Mucosa of stomach (tissue), 1 donor: ENCODE data around the gene PI4KA.

ENCODE experiments used
- H3K27me3 ChIP-seq: one replicate; pipeline ENCODE4 v1.7.0; 2013; ENCODE audit warnings: mild to moderate bottlenecking, low read length; ENCODE audit not compliant: control insufficient read depth, insufficient read depth
- H3K36me3 ChIP-seq: one replicate; pipeline ENCODE4 v1.7.0; 2013; ENCODE audit warnings: low read length; ENCODE audit not compliant: control insufficient read depth, insufficient read depth
- H3K4me1 ChIP-seq: one replicate; pipeline ENCODE4 v1.7.0; 2013; ENCODE audit warnings: mild to moderate bottlenecking, low read length; ENCODE audit not compliant: control insufficient read depth, insufficient read depth
- H3K4me3 ChIP-seq: one replicate; pipeline ENCODE4 v1.7.0; 2013; ENCODE audit warnings: low read length
- H3K9ac ChIP-seq: one replicate; pipeline ENCODE4 v1.7.0; 2013; ENCODE audit warnings: mild to moderate bottlenecking, low read length, moderate library complexity
- H3K9me3 ChIP-seq: one replicate; pipeline ENCODE4 v1.7.0; 2013; ENCODE audit warnings: mild to moderate bottlenecking, low read length, moderate library complexity; ENCODE audit not compliant: control insufficient read depth
- donor health status: Pancreatic carcinoma.

Gene PI4KA

DNA sequence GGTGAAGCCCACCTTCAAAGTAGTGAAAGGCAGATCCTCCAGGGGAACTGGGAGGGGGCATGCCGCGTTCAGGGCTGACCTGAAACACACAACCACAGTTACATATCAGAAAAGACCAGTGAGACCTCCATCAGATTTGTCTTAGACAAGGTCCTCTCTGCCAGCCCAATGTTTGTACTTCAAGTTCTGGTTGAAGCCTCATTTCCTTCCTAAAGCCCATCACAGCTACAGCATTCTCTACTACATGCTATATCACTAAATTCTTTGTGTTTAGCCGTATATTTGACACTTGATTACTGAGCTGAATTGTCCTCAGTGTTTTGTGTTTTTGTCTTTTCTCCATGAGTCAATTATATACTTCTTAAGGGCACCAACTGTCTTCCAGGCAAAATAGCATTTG lies 40.1 kb downstream of the PI4KA start:
- Histone ChIP-seq H3K36me3 (no peaks in the 10 kb centered on the region), H3K9ac (no peak overlapping the region), H3K4me1 (no peaks in the 10 kb centered on the region), H3K27me3 (no peaks in the 10 kb centered on the region), H3K4me3 (no peak overlapping the region), H3K9me3 (no peaks in the 10 kb centered on the region)

DNA sequence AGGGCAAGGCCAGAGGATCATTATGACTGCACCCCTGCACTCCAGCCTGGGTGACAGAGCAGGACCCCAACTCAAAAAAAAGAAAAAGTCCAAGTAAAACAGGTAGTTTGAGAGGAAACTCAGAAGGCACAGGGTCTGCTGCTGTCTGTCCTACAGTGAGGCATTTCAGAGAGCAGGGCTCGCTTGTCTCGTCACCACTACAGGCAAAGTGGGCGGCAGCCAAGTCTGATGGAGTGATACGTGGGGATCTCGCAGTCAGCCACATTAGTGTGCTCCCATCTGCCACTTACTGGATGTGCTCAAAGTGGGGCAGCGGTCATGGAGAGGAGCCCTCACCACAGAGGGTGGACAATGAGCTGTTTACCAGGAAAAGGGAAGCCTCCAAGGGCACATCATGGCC lies 42.1 kb downstream of the PI4KA start:
- Histone ChIP-seq H3K9ac (no peak overlapping the region), H3K36me3 (no peaks in the 10 kb centered on the region), H3K4me3 (no peak overlapping the region), H3K27me3 (no peaks in the 10 kb centered on the region), H3K9me3 (no peaks in the 10 kb centered on the region), H3K4me1 (no peaks in the 10 kb centered on the region)

DNA sequence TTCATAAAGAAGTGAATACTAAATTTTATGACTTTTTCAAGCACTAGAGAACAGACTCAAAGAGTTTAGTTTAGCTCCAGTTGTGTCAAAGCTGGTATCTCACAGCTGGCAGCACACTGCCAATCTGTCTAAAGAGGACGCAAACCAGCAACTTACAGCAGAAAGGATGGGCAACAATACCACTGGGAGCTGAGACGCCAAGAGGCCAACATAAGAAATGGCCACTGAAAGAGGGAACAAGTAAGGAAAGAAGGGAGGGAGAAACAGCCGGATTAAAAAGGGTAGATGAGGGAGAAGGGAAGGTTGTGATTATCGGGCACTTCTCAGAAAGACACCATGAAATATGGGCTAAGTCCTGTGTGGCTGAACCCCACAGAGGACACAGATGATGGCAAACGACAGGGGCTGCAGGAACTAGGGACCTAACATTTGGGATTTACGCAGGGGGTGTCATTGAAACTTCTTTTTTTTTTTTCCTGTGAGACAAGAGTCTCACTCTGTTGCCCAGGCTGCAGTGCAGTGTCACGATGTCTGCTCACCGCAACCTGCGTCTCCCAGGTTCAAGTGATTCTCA lies 43.0 kb downstream of the PI4KA start:
- H3K9me3 ChIP-seq = no peaks in the 10 kb centered on the region
- H3K4me3 ChIP-seq = no peak overlapping the region
- H3K36me3 ChIP-seq = no peaks in the 10 kb centered on the region
- no peaks in the 10 kb centered on the region for H3K27me3 ChIP-seq
- H3K9ac ChIP-seq = no peak overlapping the region
- H3K4me1 ChIP-seq = no peaks in the 10 kb centered on the region

DNA sequence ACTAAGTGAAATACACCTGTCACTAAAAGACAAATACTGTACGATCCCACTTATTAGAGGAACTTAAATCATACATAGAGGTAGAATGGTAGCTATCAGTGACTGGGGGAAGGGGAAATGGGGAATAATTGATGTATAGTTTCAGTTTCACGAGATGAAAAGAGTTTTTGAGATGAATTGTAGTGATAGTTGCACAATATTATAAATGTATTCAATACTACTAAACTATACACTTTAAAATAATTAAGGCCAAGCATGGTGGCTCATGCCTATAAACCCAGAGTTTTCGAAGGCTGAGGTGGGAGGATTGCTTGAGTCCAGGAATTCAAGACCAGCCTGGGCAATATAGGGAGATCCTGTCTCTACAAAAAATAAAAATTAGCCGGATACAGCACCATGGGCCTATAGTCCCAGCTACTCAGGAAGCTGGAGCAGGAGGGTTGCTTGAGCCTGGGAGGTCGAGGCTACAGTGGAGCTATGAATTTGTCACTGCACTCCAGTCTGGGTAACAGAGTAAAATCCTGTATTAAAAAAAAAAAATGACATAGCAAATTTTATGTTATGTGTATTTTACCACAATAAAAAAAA lies 44.3 kb downstream of the PI4KA start:
- Histone ChIP-seq H3K4me3 (no peak overlapping the region), H3K4me1 (no peaks in the 10 kb centered on the region), H3K27me3 (no peaks in the 10 kb centered on the region), H3K9ac (no peak overlapping the region), H3K36me3 (no peaks in the 10 kb centered on the region), H3K9me3 (no peaks in the 10 kb centered on the region)

GRCh38 chr22:20813056-20813455 lies 45.6 kb downstream of the PI4KA start:
- no peaks in the 10 kb centered on the region for H3K9me3 ChIP-seq
- H3K4me1 ChIP-seq = no peaks in the 10 kb centered on the region
- H3K9ac ChIP-seq = no peak overlapping the region
- no peaks in the 10 kb centered on the region for H3K27me3 ChIP-seq
- no peaks in the 10 kb centered on the region for H3K36me3 ChIP-seq
- H3K4me3 ChIP-seq = no peak overlapping the region

- H3K9me3 ChIP-seq = no peaks in the 10 kb centered on the region
- H3K27me3 ChIP-seq = no peaks in the 10 kb centered on the region
- no peak overlapping the region for H3K9ac ChIP-seq
- H3K4me1 ChIP-seq = no peaks in the 10 kb centered on the region
- H3K36me3 ChIP-seq = no peaks in the 10 kb centered on the region
- H3K4me3 ChIP-seq = no peak overlapping the region
Measured at GRCh38 chr22:20811971-20812660, 46.5 kb downstream of the PI4KA start.

- H3K9me3 ChIP-seq = no peaks in the 10 kb centered on the region
- no peaks in the 10 kb centered on the region for H3K27me3 ChIP-seq
- no peak overlapping the region for H3K9ac ChIP-seq
- no peaks in the 10 kb centered on the region for H3K36me3 ChIP-seq
- H3K4me1 ChIP-seq = no peaks in the 10 kb centered on the region
- no peak overlapping the region for H3K4me3 ChIP-seq
Measured at GRCh38 chr22:20811171-20811570, 47.4 kb downstream of the PI4KA start.

DNA sequence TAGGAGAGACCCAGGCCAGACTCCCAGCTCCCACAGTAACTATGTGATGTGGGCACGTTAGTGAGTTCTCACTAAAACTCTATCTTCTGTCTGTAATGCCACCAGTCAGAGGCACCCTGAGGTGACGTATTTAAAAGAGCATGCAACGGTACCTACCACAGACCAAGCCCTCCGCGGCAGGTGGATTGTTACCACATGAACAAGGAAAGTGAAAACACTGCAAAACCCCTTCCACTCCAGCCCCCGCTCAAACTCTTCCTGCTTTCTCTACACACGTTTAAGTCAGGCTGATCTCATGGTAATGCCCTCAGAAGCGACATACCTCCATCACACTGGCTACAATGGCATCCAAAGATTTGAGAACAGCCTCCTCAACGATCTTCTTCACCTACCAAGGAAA lies 48.0 kb downstream of the PI4KA start:
- Histone ChIP-seq H3K36me3 (no peaks in the 10 kb centered on the region), H3K27me3 (no peaks in the 10 kb centered on the region), H3K9me3 (no peaks in the 10 kb centered on the region), H3K9ac (no peak overlapping the region), H3K4me1 (no peaks in the 10 kb centered on the region), H3K4me3 (no peak overlapping the region)

DNA sequence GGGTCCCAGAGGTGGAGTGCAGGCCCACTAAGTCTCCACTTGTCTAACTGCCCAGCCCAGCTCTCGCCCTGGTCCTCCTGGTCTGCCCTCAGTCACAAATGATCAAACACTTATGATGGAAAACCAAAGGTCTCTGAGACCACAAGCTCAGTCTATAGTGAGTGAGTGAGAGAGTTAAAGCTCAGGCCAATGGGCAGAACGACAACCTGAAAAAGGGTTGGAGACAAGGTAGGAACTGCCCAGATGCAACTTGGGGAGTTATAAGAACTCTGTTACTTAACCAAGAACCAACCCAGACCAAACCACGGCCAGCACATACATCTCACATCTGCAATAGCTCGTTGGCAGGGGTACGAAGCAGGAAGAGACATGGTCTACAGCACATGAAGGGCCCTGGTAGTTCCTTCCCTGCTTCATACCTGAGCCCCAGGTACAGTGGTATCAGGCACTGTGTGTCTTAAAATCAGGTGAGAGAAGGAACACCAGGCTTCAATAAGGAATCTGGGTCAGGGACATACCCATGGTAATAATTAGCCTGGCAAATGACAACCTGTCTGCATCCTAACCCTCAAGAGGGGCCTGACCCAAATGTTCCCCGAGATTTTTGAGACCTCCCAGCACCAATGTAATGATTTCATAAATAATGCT lies 48.9 kb downstream of the PI4KA start:
- peaks cover 2% of the 10 kb centered on the region for H3K36me3 ChIP-seq
- no peak overlapping the region for H3K9ac ChIP-seq
- no peak overlapping the region for H3K4me3 ChIP-seq
- no peaks in the 10 kb centered on the region for H3K4me1 ChIP-seq
- no peaks in the 10 kb centered on the region for H3K9me3 ChIP-seq
- no peaks in the 10 kb centered on the region for H3K27me3 ChIP-seq

DNA sequence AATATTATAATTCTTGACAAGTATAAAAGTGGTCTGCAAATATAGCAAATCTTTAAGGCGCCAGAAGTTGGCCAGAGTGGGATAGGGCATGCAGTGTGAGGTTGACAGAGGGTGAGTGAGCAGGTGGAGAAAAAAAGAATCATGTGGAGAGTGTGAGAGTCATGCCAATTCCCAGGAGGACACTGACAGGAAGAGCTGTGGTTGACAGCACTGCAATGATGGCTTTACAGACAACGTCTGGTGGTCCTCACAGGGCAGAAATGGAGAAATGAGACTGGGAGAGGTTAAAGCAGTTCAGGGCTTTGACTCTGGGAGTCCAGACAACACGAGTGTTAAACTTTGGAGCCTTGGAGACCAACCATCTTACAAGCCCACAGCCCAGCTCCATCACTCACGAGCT lies 49.8 kb downstream of the PI4KA start:
- no peaks in the 10 kb centered on the region for H3K9me3 ChIP-seq
- no peak overlapping the region for H3K4me3 ChIP-seq
- no peak overlapping the region for H3K9ac ChIP-seq
- no peaks in the 10 kb centered on the region for H3K4me1 ChIP-seq
- peaks cover 7% of the 10 kb centered on the region for H3K36me3 ChIP-seq
- H3K27me3 ChIP-seq = no peaks in the 10 kb centered on the region

- Histone ChIP-seq H3K9me3 (no peaks in the 10 kb centered on the region), H3K4me3 (no peak overlapping the region), H3K36me3 (peaks cover 12% of the 10 kb centered on the region), H3K4me1 (no peaks in the 10 kb centered on the region), H3K9ac (no peak overlapping the region), H3K27me3 (no peaks in the 10 kb centered on the region)
Measured at GRCh38 chr22:20807315-20807752, 51.3 kb downstream of the PI4KA start.

DNA sequence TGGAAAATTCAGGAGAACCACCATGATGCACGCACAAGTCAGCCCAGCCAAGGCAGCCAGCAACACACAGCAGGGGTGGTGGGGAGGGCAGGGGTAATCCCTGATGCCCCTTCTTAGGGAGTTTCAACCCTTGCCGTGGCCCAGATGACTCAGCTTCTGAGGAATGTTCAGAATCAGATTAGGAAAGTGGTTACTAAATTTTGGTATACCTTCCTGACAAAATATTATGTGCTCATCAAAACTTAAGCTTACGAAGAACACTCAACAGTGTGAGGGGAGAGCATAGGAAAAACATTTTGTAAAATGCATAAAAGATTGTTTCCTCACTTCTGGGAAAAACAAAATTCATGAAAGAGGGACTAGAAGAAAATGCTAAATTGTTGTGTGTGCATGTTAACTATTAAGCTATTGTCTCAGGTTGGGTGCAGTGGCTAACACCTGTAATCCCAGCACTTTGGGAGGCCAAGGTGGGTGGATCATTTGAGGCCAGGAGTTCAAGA lies 52.6 kb downstream of the PI4KA start:
- no peak overlapping the region for H3K4me3 ChIP-seq
- no peaks in the 10 kb centered on the region for H3K27me3 ChIP-seq
- H3K36me3 ChIP-seq = peaks cover 12% of the 10 kb centered on the region
- H3K4me1 ChIP-seq = no peaks in the 10 kb centered on the region
- no peaks in the 10 kb centered on the region for H3K9me3 ChIP-seq
- H3K9ac ChIP-seq = no peak overlapping the region
